HCT116 (cell line): ENCODE data around the gene PKP1.

Experiments used
- EGR1 ChIP-seq: IDR thresholded peaks from 2 replicates; pipeline ENCODE4 v1.6.1; 2012; ENCODE audit warnings: low read depth
- EZH2 ChIP-seq: fragments of 200-600 bp; sonication (generic); IDR thresholded peaks from 2 replicates; pipeline ENCODE4 v1.6.1; 2017; ENCODE audit warnings: antibody characterized with exemption, mixed run types
- POLR2A ChIP-seq: IDR thresholded peaks from 2 replicates; pipeline ENCODE4 v1.7.0; 2011; ENCODE audit warnings: borderline replicate concordance; ENCODE audit not compliant: insufficient read depth, insufficient read length; ENCODE audit errors: extremely low read depth
- POLR2AphosphoS5 ChIP-seq: IDR thresholded peaks from 2 replicates; pipeline ENCODE4 v1.6.1; 2011; ENCODE audit warnings: mild to moderate bottlenecking, low read depth, low read length, moderate library complexity
- RAD21 ChIP-seq: IDR thresholded peaks from 2 replicates; pipeline ENCODE4 v1.6.1; 2012; ENCODE audit warnings: low read depth, mild to moderate bottlenecking
- SIN3A ChIP-seq: IDR thresholded peaks from 2 replicates; pipeline ENCODE4 v1.6.1; 2012; ENCODE audit warnings: low read depth
- SRF ChIP-seq: IDR thresholded peaks from 2 replicates; pipeline ENCODE4 v1.6.1; 2012; ENCODE audit warnings: low read depth
- TCF7L2 ChIP-seq: IDR thresholded peaks from 2 replicates; pipeline ENCODE4 v1.7.0; 2011; ENCODE audit warnings: borderline replicate concordance, inconsistent platforms; ENCODE audit not compliant: insufficient read depth, insufficient read length; ENCODE audit errors: extremely low read depth
- ZFX ChIP-seq: fragments of 450-650 bp; IDR thresholded peaks from 2 replicates; pipeline ENCODE4 v1.6.1; 2017
- ZNF274 ChIP-seq: fragments of 200-500 bp; sonication (Bioruptor generic); IDR thresholded peaks from 2 replicates; pipeline ENCODE4 v1.6.1; 2014; ENCODE audit warnings: mild to moderate bottlenecking, low read depth, low read length, inconsistent platforms
- TF ChIP-seq, protein P1 (sequence below), 3 experiments: fragments of 200-600 bp in 1 of 3; sonication (generic) in 1 of 3; IDR thresholded peaks in 2 of 3; conservative IDR thresholded peaks in 1 of 3; 2 replicates each; pipeline ENCODE4 v1.5.1; 2012 to 2017; ENCODE audit warnings: low read depth in 2 of 3, low read length in 2 of 3, antibody characterized with exemption in 1 of 3, borderline replicate concordance in 1 of 3, control low read depth in 1 of 3, mild to moderate bottlenecking in 1 of 3, mixed read lengths in 1 of 3, mixed run types in 1 of 3, moderate library complexity in 1 of 3; ENCODE audit not compliant: insufficient read depth in 1 of 3
- TF ChIP-seq, protein P2 (sequence below): IDR thresholded peaks from 2 replicates; pipeline ENCODE4 v1.6.1; 2012; ENCODE audit warnings: low read depth

DNA sequence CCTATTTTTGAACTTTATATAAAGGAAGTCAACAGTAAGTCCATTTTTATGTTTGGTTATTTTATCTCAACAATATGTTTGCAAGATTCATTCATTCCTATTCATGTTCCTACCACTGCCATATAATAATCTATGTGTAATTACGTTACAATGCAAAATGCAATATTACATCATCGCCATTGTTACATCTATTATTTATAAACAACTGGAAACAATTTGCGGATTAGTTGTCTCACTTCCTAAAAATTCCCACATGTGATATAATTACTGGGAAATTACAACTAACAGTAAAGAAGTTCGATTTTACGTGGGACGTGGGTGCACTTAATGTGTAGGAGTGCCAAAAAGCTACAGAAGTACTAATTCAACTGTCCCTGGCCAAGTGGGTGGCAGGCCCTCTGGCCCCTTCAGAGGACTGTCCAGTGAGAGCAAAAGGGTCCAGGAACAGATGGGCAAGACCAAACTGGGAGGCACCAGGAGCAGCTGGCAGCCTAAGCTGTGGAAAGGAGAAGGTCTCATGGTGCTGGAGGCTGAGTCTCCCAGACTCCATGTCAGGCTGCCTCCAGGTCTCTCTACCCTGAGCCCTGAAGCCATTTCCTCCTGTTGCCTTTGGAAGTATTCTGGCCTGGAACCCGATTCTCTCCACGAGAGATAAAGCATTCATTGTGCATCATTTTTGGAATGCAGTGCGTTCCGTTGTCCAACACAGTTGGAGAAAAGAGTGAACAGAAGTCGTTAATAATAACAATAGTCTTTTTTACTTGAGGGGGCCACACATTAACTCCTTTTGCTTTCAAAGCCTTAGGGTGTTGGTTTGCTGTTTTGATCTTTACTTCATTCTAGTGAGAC lies 51.2 kb downstream of the PKP1 start:
- TF ChIP-seq, protein P1, sequence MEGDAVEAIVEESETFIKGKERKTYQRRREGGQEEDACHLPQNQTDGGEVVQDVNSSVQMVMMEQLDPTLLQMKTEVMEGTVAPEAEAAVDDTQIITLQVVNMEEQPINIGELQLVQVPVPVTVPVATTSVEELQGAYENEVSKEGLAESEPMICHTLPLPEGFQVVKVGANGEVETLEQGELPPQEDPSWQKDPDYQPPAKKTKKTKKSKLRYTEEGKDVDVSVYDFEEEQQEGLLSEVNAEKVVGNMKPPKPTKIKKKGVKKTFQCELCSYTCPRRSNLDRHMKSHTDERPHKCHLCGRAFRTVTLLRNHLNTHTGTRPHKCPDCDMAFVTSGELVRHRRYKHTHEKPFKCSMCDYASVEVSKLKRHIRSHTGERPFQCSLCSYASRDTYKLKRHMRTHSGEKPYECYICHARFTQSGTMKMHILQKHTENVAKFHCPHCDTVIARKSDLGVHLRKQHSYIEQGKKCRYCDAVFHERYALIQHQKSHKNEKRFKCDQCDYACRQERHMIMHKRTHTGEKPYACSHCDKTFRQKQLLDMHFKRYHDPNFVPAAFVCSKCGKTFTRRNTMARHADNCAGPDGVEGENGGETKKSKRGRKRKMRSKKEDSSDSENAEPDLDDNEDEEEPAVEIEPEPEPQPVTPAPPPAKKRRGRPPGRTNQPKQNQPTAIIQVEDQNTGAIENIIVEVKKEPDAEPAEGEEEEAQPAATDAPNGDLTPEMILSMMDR (IDR thresholded peaks at IDR 0.05 in 2 of 3, conservative IDR thresholded peaks at IDR 0.05 in 1 of 3; ENCODE audit: borderline replicate concordance in 1 of 3, insufficient read depth in 1 of 3, low read depth in 2 of 3, low read length in 2 of 3): no peak
- TF ChIP-seq EZH2 (no peak), POLR2A (no peak), POLR2AphosphoS5 (no peak), SIN3A (no peak), TCF7L2 (no peak), SRF (no peak), ZNF274 (no peak), RAD21 (no peak), ZFX (no peak), EGR1 (no peak)
- TF ChIP-seq, protein P2, sequence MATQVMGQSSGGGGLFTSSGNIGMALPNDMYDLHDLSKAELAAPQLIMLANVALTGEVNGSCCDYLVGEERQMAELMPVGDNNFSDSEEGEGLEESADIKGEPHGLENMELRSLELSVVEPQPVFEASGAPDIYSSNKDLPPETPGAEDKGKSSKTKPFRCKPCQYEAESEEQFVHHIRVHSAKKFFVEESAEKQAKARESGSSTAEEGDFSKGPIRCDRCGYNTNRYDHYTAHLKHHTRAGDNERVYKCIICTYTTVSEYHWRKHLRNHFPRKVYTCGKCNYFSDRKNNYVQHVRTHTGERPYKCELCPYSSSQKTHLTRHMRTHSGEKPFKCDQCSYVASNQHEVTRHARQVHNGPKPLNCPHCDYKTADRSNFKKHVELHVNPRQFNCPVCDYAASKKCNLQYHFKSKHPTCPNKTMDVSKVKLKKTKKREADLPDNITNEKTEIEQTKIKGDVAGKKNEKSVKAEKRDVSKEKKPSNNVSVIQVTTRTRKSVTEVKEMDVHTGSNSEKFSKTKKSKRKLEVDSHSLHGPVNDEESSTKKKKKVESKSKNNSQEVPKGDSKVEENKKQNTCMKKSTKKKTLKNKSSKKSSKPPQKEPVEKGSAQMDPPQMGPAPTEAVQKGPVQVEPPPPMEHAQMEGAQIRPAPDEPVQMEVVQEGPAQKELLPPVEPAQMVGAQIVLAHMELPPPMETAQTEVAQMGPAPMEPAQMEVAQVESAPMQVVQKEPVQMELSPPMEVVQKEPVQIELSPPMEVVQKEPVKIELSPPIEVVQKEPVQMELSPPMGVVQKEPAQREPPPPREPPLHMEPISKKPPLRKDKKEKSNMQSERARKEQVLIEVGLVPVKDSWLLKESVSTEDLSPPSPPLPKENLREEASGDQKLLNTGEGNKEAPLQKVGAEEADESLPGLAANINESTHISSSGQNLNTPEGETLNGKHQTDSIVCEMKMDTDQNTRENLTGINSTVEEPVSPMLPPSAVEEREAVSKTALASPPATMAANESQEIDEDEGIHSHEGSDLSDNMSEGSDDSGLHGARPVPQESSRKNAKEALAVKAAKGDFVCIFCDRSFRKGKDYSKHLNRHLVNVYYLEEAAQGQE: no peak
